ENCODE measurements around the gene C1QL4. TPM values are rescaled to one million over a fixed set of nuclear protein-coding genes. Genes with fewer than 3 reads are reported as not detected.
A peak's percentile ranks its signal among the peaks of the same experiment; 100 is the strongest.

The C1QL4 gene
- total and polyA plus RNA-seq, 9 of the 15 experiments (the other 6 are each of a cell fraction or from before 2014, with no cell fraction given): 0.08 to 2.1 (median 0.31) TPM

- TF ChIP-seq ERF (CRISPR knock-in tag; IDR thresholded peaks at IDR 0.05) (0 out of 2 replicates have a peak, but pooled peaks have one; percentile 54), DEAF1 (CRISPR knock-in tag; IDR thresholded peaks at IDR 0.05) (0 out of 2 replicates have a peak, but pooled peaks have one; percentile 2), RBM22 (IDR thresholded peaks at IDR 0.05; ENCODE audit: low read depth, low read length, poor library complexity, severe bottlenecking) (no peak), CREB3L1 (IDR thresholded peaks at IDR 0.05; ENCODE audit: borderline replicate concordance, low read depth) (peak; percentile 63; the same call in 1 of the 2 replicates), NEUROD1 (IDR thresholded peaks at IDR 0.05; ENCODE audit: borderline replicate concordance, low read depth, low read length, partially characterized antibody) (peak; percentile 78), ZMIZ1 (IDR thresholded peaks at IDR 0.05; ENCODE audit: low read depth in 2 of 2, low read length in 2 of 2) (no peak), GTF2E2 (tag; IDR thresholded peaks at IDR 0.05) (peak; percentile 75; the same call in 1 of the 2 replicates), SMARCB1 (IDR thresholded peaks at IDR 0.05; ENCODE audit: insufficient read length, low read depth) (no peak), CCNT2 (IDR thresholded peaks at IDR 0.05; ENCODE audit: borderline replicate concordance, extremely low read depth, insufficient read length, low read depth, low read length) (peak; percentile 16), LCOR (CRISPR knock-in tag; IDR thresholded peaks at IDR 0.05) (peak; percentile 72; the same call in 1 of the 2 replicates), CXXC5 (CRISPR knock-in tag; IDR thresholded peaks at IDR 0.05) (peak; percentile 92), RBBP5 (IDR thresholded peaks at IDR 0.05; ENCODE audit: borderline replicate concordance, insufficient read depth, low read length, poor library complexity, severe bottlenecking) (peak; percentile 51), ZNF561 (CRISPR knock-in tag; conservative IDR thresholded peaks at IDR 0.05) (0 out of 2 replicates have a peak, but pooled peaks have one; percentile 18)
- TF ChIP-seq, protein P1, sequence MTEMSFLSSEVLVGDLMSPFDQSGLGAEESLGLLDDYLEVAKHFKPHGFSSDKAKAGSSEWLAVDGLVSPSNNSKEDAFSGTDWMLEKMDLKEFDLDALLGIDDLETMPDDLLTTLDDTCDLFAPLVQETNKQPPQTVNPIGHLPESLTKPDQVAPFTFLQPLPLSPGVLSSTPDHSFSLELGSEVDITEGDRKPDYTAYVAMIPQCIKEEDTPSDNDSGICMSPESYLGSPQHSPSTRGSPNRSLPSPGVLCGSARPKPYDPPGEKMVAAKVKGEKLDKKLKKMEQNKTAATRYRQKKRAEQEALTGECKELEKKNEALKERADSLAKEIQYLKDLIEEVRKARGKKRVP (CRISPR knock-in tag; IDR thresholded peaks at IDR 0.05): 0 out of 2 replicates have a peak, but pooled peaks have one; percentile 16
These were observed 14.1 kb downstream of the C1QL4 start, which contains the start of gene TROAP (continued) for GRCh38 chr12:49322708-49323523.

Data from K562 (cell line).